Activated CD8-positive, alpha-beta T cell treated with anti-CD3 and anti-CD28 coated beads for 36 hours (primary cell): Measurements from ENCODE around the gene KCNK7. TPM values are rescaled to one million over a fixed set of nuclear protein-coding genes. Genes with fewer than 3 reads are reported as not detected.
A peak's percentile ranks its signal among the peaks of the same experiment; 100 is the strongest.

Experiments
- ATAC-seq: fragments of 200-7000 bp; cut with Tn5 transposase; one replicate; pipeline ENCODE4 v1.10.0; 2021; ENCODE audit warnings: mild to moderate bottlenecking, moderate library complexity
- CTCF ChIA-PET: fragments of 350-600 bp; sonication (Branson Sonifier 250); formaldehyde crosslinking; loops from one replicate; lab custom pipeline; 2021; ENCODE audit warnings: antibody characterized with exemption; lab: Charles Lee
- POLR2A ChIA-PET: fragments of 350-600 bp; sonication (Branson Sonifier 250); formaldehyde crosslinking; loops from one replicate; lab custom pipeline; 2021; ENCODE audit warnings: antibody characterized with exemption; lab: Charles Lee
- DNase-seq: peaks from one replicate; pipeline ENCODE4 v3.0.0-alpha.2; 2020
- H3K27ac Mint-ChIP-seq: one replicate; pipeline ENCODE4 v1.8.0; 2021; ENCODE audit warnings: mild to moderate bottlenecking, mixed read lengths
- H3K27me3 Mint-ChIP-seq: one replicate; pipeline ENCODE4 v1.8.0; 2021; ENCODE audit warnings: mixed read lengths
- H3K36me3 Mint-ChIP-seq: one replicate; pipeline ENCODE4 v1.8.0; 2021; ENCODE audit warnings: low read depth, mixed read lengths
- H3K4me1 Mint-ChIP-seq: one replicate; pipeline ENCODE4 v1.8.0; 2021; ENCODE audit warnings: low read depth, mixed read lengths
- H3K4me3 Mint-ChIP-seq: one replicate; pipeline ENCODE4 v1.8.0; 2021; ENCODE audit warnings: mild to moderate bottlenecking, moderate library complexity, mixed read lengths
- H3K9me3 Mint-ChIP-seq: one replicate; pipeline ENCODE4 v1.8.0; 2021; ENCODE audit warnings: mixed read lengths
- CTCF ChIP-seq: fragments of 200-600 bp; IDR thresholded peaks from one replicate; pipeline ENCODE4 v1.8.0; 2022; ENCODE audit warnings: antibody characterized with exemption, mild to moderate bottlenecking
- intact Hi-C: fragments of 100-400 bp; cut with micrococcal nuclease; formaldehyde crosslinking; loops from one replicate; pipeline ENCODE4 v1.10.0; 2022
- total RNA-seq, 2 experiments: library from RNA; stranded (reverse); gene quantifications; one replicate each; pipeline ENCODE4 v1.2.3, GENCODE V29; 2021

KCNK7 gene
- total RNA-seq, 2 experiments from 2014 or later: 0.77 TPM; not detected in 1

DNA sequence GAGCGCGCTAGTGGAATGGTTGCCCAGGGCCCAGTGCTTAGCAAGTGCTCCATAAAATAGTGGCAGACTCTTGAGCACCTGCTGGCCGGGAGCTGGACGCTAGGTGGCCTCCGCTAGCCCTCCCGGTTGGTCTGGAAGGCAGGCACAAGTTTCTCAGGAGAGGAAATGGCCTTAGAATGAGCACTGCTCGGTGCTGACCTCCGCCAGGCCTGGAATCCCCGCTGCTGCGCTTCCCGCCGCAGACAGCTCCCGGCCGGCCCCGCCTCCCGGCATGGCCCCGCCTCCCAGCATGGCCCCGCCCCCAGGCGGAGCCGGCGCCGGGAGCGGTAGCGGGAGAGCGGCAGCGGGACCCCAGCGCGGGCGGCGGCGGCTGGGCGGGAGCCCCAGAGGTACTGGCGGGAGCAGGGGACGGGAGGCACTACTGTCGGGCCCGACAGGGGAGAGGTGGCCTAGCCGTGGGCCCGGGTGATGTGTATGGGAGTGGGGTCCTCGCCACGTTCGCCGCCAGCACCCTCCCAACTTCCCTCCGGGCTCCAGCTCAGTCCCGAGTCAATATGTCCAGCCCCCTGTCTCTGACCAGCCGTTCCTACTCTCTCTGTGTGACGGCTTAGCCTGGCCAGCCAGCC lies 42.3 kb upstream of the KCNK7 start, which contains the start of gene SIPA1:
TSS of gene SIPA1 (plus strand) at position 308 of the 626 bp plus-strand sequence. CDS start 2,821 bp downstream, outside the sequence.
- Mint-ChIP-seq H3K9me3 (no peaks in the 10 kb centered on the region), H3K4me1 (peaks cover 30% of the 10 kb centered on the region), H3K27me3 (no peaks in the 10 kb centered on the region), H3K4me3 (peak within 1 kb of the TSS; percentile 77), H3K36me3 (peaks cover 42% of the 10 kb centered on the region), H3K27ac (peak within 1 kb of the TSS; percentile 90)
- intact Hi-C loops: no loop called here
- CTCF ChIA-PET: interaction anchor here (0.9 to 3.2 kb wide), 8 partner anchors 11 to 323 kb away, joined by 3 to 17 read pairs (median 6); partner anchors contain the start of genes CDC42EP2 and PCNX3
- ATAC-seq (peak; percentile 63), DNase-seq (peak; percentile 75)
- no peak for TF ChIP-seq CTCF
- POLR2A ChIA-PET: interaction anchor here (0.7 to 23.0 kb wide), 12 partner anchors 9 to 141 kb away, joined by 3 to 320 read pairs (median 4); partner anchors contain the start of genes EHBP1L1, PCNX3 and RELA

DNA sequence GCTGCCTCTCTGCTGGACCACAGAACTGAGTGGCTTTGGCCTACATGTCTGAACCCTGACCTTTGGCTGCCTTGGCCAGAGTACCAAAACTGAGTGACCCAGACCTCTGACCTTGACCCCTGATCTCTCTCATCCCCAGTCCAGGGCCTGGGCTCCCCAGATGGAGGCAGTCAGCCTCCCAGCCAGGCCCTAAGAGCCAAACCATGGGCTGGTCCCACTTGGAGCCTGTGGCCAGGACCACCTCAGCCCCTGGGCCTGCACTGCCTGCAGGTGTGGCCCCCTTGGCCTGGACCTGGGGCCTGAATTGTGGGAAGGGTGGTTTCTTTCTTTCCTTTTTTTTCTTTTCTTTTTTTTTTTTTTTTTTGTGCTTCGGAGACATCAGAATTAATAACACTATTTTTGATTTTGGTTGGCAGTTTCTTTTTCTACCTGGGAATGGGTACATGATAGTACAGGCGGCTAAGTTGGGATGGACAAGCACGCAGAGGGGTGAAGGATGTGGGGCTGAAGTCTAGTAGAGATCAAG lies 41.5 kb upstream of the KCNK7 start:
- H3K9me3 Mint-ChIP-seq: no peaks in the 10 kb centered on the region
- H3K4me1 Mint-ChIP-seq: peaks cover 29% of the 10 kb centered on the region
- intact Hi-C loops: no loop called here
- H3K27me3 Mint-ChIP-seq: no peaks in the 10 kb centered on the region
- no peak for ATAC-seq
- ChIA-PET CTCF (interaction anchor here (1.0 to 3.2 kb wide), 3 partner anchors 11 to 248 kb away, joined by 6 to 17 read pairs (median 7); no protein-coding TSS in a partner anchor), POLR2A (interaction anchor here (4.4 to 23.0 kb wide), 3 partner anchors 10 to 22 kb away, joined by 31 to 320 read pairs (median 39); partner anchors contain the start of genes PCNX3 and RELA)
- DNase-seq: no peak
- H3K27ac Mint-ChIP-seq: peak overlapping the region; percentile 79
- peak overlapping the region; percentile 77 for H3K4me3 Mint-ChIP-seq
- no peak for TF ChIP-seq CTCF
- H3K36me3 Mint-ChIP-seq: peaks cover 39% of the 10 kb centered on the region

- Mint-ChIP-seq H3K36me3 (peaks cover 38% of the 10 kb centered on the region), H3K4me1 (peaks cover 23% of the 10 kb centered on the region), H3K4me3 (peak overlapping the region; percentile 40), H3K9me3 (no peaks in the 10 kb centered on the region), H3K27me3 (no peaks in the 10 kb centered on the region), H3K27ac (peak overlapping the region; percentile 68)
- DNase-seq: no peak
- no peak for ATAC-seq
- no peak for TF ChIP-seq CTCF
- intact Hi-C loops: no loop called here
- CTCF ChIA-PET: no interaction called here
- POLR2A ChIA-PET: interaction anchor here (1.0 to 23.0 kb wide), 3 partner anchors 19 to 23 kb away, joined by 3 to 320 read pairs (median 39); partner anchors contain the start of genes PCNX3 and RELA
Observed at GRCh38 chr11:65636108-65637031, 40.8 kb upstream of the KCNK7 start.

- POLR2A ChIA-PET: interaction anchor here (23.0 kb wide), 1 partner anchor 24 kb away, joined by 320 read pairs; the partner anchor contains the start of gene RELA
Observed at GRCh38 chr11:65634905-65635731, 39.5 kb upstream of the KCNK7 start.

More at GRCh38 chr11:65634905-65635731, 39.5 kb upstream of the KCNK7 start:
- peaks cover 18% of the 10 kb centered on the region for H3K4me1 Mint-ChIP-seq
- ATAC-seq (no peak), DNase-seq (no peak)
- H3K27ac Mint-ChIP-seq: no peak overlapping the region
- no peaks in the 10 kb centered on the region for H3K27me3 Mint-ChIP-seq
- H3K9me3 Mint-ChIP-seq: no peaks in the 10 kb centered on the region
- no peak overlapping the region for H3K4me3 Mint-ChIP-seq
- intact Hi-C loops: no loop called here
- CTCF ChIA-PET: no interaction called here
- H3K36me3 Mint-ChIP-seq: peaks cover 31% of the 10 kb centered on the region
- TF ChIP-seq CTCF: no peak
